Central memory CD4-positive, alpha-beta T cell (primary cell): Measurements from ENCODE around the gene SRSF1.

ENCODE experiments used
- DNase-seq: peaks from one replicate; pipeline ENCODE4 v3.0.0; 2022

The SRSF1 gene

GRCh38 chr17:58010067-58010799, 3.2 kb upstream of the SRSF1 start:
- DNase-seq: no peak

- no peak for DNase-seq
Measured at GRCh38 chr17:58007781-58008706, 998 bp upstream of the SRSF1 start.

- peak; percentile 42 for DNase-seq
Measured at GRCh38 chr17:58006560-58006923, 504 bp downstream of the SRSF1 start.

- DNase-seq: no peak
Measured at GRCh38 chr17:58005728-58006559, 1.1 kb downstream of the SRSF1 start.

GRCh38 chr17:58005031-58005727, 1.9 kb downstream of the SRSF1 start:
- no peak for DNase-seq

GRCh38 chr17:58004060-58004459, 3.0 kb downstream of the SRSF1 start:
- DNase-seq: no peak

GRCh38 chr17:58002973-58003372, 4.1 kb downstream of the SRSF1 start:
- no peak for DNase-seq

- no peak for DNase-seq
Measured at GRCh38 chr17:58002154-58002948, 4.7 kb downstream of the SRSF1 start.

- no peak for DNase-seq
Measured at GRCh38 chr17:58001461-58002124, 5.5 kb downstream of the SRSF1 start.

- DNase-seq: peak; percentile 69
Measured at GRCh38 chr17:57999496-58000017, 7.5 kb downstream of the SRSF1 start.

- DNase-seq: no peak
Measured at GRCh38 chr17:57999010-57999495, 8.0 kb downstream of the SRSF1 start.

- no peak for DNase-seq
Measured at GRCh38 chr17:57997085-57997809, 9.8 kb downstream of the SRSF1 start.

- DNase-seq: peak; percentile 51
Measured at GRCh38 chr17:57995076-57995956, 11.7 kb downstream of the SRSF1 start.

GRCh38 chr17:57994436-57994835, 12.6 kb downstream of the SRSF1 start:
- no peak for DNase-seq

- DNase-seq: no peak
Measured at GRCh38 chr17:57993471-57994365, 13.3 kb downstream of the SRSF1 start.

GRCh38 chr17:57991537-57991936, 15.5 kb downstream of the SRSF1 start:
- DNase-seq: no peak

GRCh38 chr17:57990037-57990436, 17.0 kb downstream of the SRSF1 start:
- DNase-seq: no peak
